ENCODE data around the gene CISD3. TPM values are rescaled to one million over a fixed set of nuclear protein-coding genes. Genes with fewer than 3 reads are reported as not detected.
"Not testable (repeated sequence)": the region's sequence is repeated elsewhere in the genome, so short reads cannot be mapped to it uniquely, and the experiment has no call there.

CISD3 gene
- total and polyA plus RNA-seq, 10 donors: 4.9 to 27.5 (median 14.7) TPM

DNA sequence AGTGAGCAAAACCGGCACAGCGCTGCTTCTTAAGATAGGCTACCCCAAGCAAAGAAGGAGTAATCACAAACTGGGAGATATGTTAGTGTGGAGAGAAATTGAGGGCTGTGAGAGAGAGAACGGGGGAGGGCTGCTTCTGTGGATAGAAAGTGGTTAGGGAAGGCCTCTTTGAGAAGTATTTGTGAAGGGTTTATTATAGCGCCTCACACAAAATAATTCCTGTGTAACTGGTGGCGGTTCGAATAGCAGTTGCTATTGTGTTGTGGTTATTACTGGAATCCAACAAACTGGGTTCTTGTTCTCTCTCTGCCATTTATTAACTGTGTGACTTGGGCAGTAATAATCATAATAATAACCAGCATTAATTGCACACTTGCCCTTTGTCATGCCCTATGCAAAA is 9.2 kb upstream of the CISD3 start:
- no peak for DNase-seq

DNA sequence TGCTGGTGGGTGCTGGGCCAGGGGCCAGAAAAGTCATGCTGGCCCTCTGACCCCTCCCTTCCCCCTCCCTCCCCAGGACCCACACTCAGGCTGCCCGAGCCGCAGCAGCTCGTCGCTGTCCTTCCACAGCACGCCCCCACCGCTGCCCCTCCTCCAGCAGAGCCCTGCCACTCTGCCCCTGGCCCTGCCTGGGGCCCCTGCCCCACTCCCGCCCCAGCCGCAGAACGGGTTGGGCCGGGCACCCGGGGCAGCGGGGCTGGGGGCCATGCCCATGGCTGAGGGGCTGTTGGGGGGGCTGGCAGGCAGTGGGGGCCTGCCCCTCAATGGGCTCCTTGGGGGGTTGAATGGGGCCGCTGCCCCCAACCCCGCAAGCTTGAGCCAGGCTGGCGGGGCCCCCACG is 8.3 kb upstream of the CISD3 start:
- intact Hi-C loops (cut with DNase I; ENCODE audit: low total_unique reads): no loop called here
- Histone ChIP-seq H3K4me1 (peaks cover 6 to 81% (median 22%) of the 10 kb centered on the region in 6 donors), H3K27me3 (replicated peaks in 1 of 7) (no peaks in the 10 kb centered on the region), H3K9me3 (no peaks in the 10 kb centered on the region), H3K4me3 (no peak overlapping the region), H3K36me3 (peaks cover 0 to 91% (median 76%) of the 10 kb centered on the region in 6 donors), H3K27ac (peak overlapping the region in 3 of 8 donors; percentile 5 to 34 (median 15))
- DNase-seq: no peak
- TF ChIP-seq POLR2AphosphoS5 (IDR thresholded peaks at IDR 0.05): peak in 1 of 3 donors; percentile 36
- no peak for TF ChIP-seq POLR2A (IDR thresholded peaks at IDR 0.05)
- TF ChIP-seq, protein P1, sequence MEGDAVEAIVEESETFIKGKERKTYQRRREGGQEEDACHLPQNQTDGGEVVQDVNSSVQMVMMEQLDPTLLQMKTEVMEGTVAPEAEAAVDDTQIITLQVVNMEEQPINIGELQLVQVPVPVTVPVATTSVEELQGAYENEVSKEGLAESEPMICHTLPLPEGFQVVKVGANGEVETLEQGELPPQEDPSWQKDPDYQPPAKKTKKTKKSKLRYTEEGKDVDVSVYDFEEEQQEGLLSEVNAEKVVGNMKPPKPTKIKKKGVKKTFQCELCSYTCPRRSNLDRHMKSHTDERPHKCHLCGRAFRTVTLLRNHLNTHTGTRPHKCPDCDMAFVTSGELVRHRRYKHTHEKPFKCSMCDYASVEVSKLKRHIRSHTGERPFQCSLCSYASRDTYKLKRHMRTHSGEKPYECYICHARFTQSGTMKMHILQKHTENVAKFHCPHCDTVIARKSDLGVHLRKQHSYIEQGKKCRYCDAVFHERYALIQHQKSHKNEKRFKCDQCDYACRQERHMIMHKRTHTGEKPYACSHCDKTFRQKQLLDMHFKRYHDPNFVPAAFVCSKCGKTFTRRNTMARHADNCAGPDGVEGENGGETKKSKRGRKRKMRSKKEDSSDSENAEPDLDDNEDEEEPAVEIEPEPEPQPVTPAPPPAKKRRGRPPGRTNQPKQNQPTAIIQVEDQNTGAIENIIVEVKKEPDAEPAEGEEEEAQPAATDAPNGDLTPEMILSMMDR (IDR thresholded peaks at IDR 0.05 in 8 of 11, conservative IDR thresholded peaks at IDR 0.05 in 3 of 11): no peak
- whole genome bisulfite sequencing, 5 donors: 94 to 98% (median 95%) methylated on average over 9 to 16 of the region's 16 CpGs

More for the DNA sequence above, 9.2 kb upstream of the CISD3 start:
- Histone ChIP-seq H3K36me3 (peaks cover 0 to 100% (median 84%) of the 10 kb centered on the region in 6 donors), H3K27me3 (replicated peaks in 1 of 7) (no peaks in the 10 kb centered on the region), H3K27ac (peak overlapping the region in 1 of 8 donors; percentile 34), H3K9me3 (no peaks in the 10 kb centered on the region), H3K4me3 (no peak overlapping the region), H3K4me1 (peaks cover 6 to 72% (median 21%) of the 10 kb centered on the region in 6 donors)
- intact Hi-C loops (cut with DNase I; ENCODE audit: low total_unique reads): no loop called here
- TF ChIP-seq POLR2AphosphoS5 (IDR thresholded peaks at IDR 0.05): no peak
- no peak for TF ChIP-seq POLR2A (IDR thresholded peaks at IDR 0.05)
- TF ChIP-seq, protein P1 (IDR thresholded peaks at IDR 0.05 in 8 of 11, conservative IDR thresholded peaks at IDR 0.05 in 3 of 11): no peak
- WGBS, 5 donors: 90 to 96% (median 93%) methylated on average over 6 of the region's 6 CpGs

DNA sequence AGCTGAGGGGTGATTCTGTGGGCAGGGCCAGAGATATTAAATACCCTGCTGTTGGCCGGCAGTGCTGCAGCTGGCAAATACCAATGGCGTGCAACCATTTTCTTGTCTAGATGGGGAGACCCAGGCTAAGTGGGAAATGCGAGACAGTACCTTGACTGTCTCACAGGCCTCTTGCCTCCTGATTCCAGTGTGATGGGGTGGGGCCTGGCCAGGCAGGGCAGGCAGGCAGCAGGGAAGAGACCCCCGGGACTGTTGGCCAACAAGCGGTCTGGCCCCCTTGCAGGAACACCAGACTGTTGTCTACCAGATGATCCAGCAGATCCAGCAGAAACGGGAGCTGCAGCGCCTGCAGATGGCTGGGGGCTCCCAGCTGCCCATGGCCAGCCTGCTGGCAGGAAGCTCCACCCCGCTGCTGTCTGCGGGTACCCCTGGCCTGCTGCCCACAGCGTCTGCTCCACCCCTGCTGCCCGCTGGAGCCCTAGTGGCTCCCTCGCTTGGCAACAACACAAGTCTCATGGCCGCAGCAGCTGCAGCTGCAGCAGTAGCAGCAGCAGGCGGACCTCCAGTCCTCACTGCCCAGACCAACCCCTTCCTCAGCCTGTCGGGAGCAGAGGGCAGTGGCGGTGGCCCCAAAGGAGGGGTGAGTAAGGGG is 5.7 kb upstream of the CISD3 start:
- Histone ChIP-seq H3K4me1 (peaks cover 32 to 97% (median 48%) of the 10 kb centered on the region in 6 donors), H3K9me3 (no peaks in the 10 kb centered on the region), H3K4me3 (no peak overlapping the region), H3K27me3 (replicated peaks in 1 of 7) (no peaks in the 10 kb centered on the region), H3K36me3 (peaks cover 0 to 64% (median 50%) of the 10 kb centered on the region in 6 donors), H3K27ac (peak overlapping the region in 6 of 8 donors; percentile 20 to 93 (median 50))
- 44 to 61% (median 48%) methylated on average over 14 to 16 of the region's 16 CpGs for WGBS, 5 donors
- intact Hi-C loops (cut with DNase I; ENCODE audit: low total_unique reads): no loop called here
- peak; percentile 47 to 79 (median 64) for TF ChIP-seq POLR2AphosphoS5 (IDR thresholded peaks at IDR 0.05)
- TF ChIP-seq, protein P1 (IDR thresholded peaks at IDR 0.05 in 8 of 11, conservative IDR thresholded peaks at IDR 0.05 in 3 of 11): peak in 1 of 11 experiments; percentile 14
- TF ChIP-seq POLR2A (IDR thresholded peaks at IDR 0.05): no peak
- DNase-seq: peak; percentile 85

DNA sequence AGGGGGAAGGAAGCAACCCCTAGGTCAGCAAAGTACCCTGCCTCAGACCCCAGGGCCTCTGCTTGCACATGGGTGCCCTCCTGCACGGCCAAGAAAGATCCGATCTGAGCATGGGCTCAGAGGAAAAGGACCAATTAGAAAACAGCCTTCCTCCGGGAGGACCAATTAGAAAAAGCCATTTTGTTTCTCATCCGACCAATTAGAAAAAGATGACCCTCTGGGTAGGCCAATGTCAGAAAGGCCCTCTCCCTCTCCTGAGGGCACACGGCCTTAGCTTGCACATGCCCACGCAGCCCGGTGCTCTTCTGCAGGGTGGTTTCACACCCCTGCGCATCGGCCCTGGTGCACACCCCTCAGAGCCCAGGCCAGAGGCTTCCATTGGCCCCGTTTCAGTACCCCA is 5.1 kb upstream of the CISD3 start:
- Histone ChIP-seq H3K4me3 (no peak overlapping the region), H3K4me1 (peaks cover 36 to 97% (median 53%) of the 10 kb centered on the region in 6 donors), H3K27me3 (replicated peaks in 1 of 7) (no peaks in the 10 kb centered on the region), H3K9me3 (no peaks in the 10 kb centered on the region), H3K27ac (peak overlapping the region in 6 of 8 donors; percentile 20 to 93 (median 50)), H3K36me3 (peaks cover 0 to 58% (median 45%) of the 10 kb centered on the region in 6 donors)
- intact Hi-C loops (cut with DNase I; ENCODE audit: low total_unique reads): no loop called here
- TF ChIP-seq POLR2AphosphoS5 (IDR thresholded peaks at IDR 0.05): peak in 2 of 3 donors; percentile 4 to 9
- TF ChIP-seq POLR2A (IDR thresholded peaks at IDR 0.05): no peak
- TF ChIP-seq, protein P1 (IDR thresholded peaks at IDR 0.05 in 8 of 11, conservative IDR thresholded peaks at IDR 0.05 in 3 of 11): no peak
- WGBS, 5 donors: 73 to 87% (median 75%) methylated on average over 8 to 10 of the region's 10 CpGs
- DNase-seq: no peak

DNA sequence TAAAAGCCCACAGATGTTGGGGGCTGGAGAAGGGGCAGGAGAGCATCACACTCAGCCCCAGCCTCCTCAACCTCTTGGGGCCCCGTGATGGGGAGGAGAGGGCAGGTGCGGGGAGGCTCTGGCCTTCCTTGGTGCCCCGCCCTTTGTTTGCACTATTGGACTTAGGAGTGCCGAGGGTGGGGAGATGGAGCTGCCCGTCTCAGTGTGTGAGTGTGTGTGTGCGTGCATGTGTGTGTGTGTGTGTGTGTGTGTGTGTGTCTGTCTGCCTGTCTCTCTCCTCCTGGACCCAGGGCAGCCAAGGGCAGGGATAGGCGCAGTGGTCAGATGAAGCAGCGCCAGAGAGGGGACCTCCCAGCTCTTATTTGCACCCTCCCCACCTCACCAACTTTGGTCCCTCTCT is 4.0 kb upstream of the CISD3 start:
- Histone ChIP-seq H3K4me1 (peaks cover 41 to 95% (median 60%) of the 10 kb centered on the region in 6 donors), H3K27ac (peak overlapping the region in 3 of 8 donors; percentile 88 to 93 (median 91)), H3K36me3 (peaks cover 0 to 48% (median 34%) of the 10 kb centered on the region in 6 donors)
- DNase-seq; intact Hi-C loops (cut with DNase I; ENCODE audit: low total_unique reads); H3K4me3 ChIP-seq; H3K9me3 ChIP-seq; H3K27me3 ChIP-seq (replicated peaks in 1 of 7): not testable (repeated sequence)
- WGBS, 5 donors: 73 to 100% (median 88%) methylated on average over 2 to 8 of the region's 8 CpGs

All from spleen (tissue), 11 donors.